Superior temporal gyrus (tissue), 1 donor: ENCODE results near the gene EPB41L5.

Source experiments
- DNase-seq: peaks from one replicate; pipeline ENCODE4 v3.0.0-alpha.2; 2016; ENCODE audit errors: extremely low spot score

Gene EPB41L5

GRCh38 chr2:120199817-120200459, 187.1 kb downstream of the EPB41L5 start:
- peak; percentile 73 for DNase-seq

GRCh38 chr2:120203251-120204021, 190.6 kb downstream of the EPB41L5 start:
- DNase-seq, result no peak

- no peak for DNase-seq
Measured at GRCh38 chr2:120204022-120204405, 191.1 kb downstream of the EPB41L5 start.

GRCh38 chr2:120204417-120204816, 191.5 kb downstream of the EPB41L5 start:
- DNase-seq, result no peak

GRCh38 chr2:120204945-120205670, 192.2 kb downstream of the EPB41L5 start:
- DNase-seq, result no peak

- DNase-seq, result no peak
Measured at GRCh38 chr2:120206022-120206581, 193.2 kb downstream of the EPB41L5 start.

- DNase-seq, result no peak
Measured at GRCh38 chr2:120208381-120209353, 195.8 kb downstream of the EPB41L5 start.

GRCh38 chr2:120209427-120210269, 196.8 kb downstream of the EPB41L5 start:
- no peak for DNase-seq

- no peak for DNase-seq
Measured at GRCh38 chr2:120210270-120210693, 197.4 kb downstream of the EPB41L5 start.

GRCh38 chr2:120218181-120218580, 205.3 kb downstream of the EPB41L5 start:
- DNase-seq, result no peak

GRCh38 chr2:120219291-120219690, 206.4 kb downstream of the EPB41L5 start:
- no peak for DNase-seq

GRCh38 chr2:120219766-120220165, 206.9 kb downstream of the EPB41L5 start:
- no peak for DNase-seq

GRCh38 chr2:120220756-120221155, 207.9 kb downstream of the EPB41L5 start:
- no peak for DNase-seq

GRCh38 chr2:120221616-120222015, 208.7 kb downstream of the EPB41L5 start:
- no peak for DNase-seq

GRCh38 chr2:120222186-120223033, 209.5 kb downstream of the EPB41L5 start:
- DNase-seq, result no peak

GRCh38 chr2:120223034-120223912, 210.4 kb downstream of the EPB41L5 start, which contains the start of gene TMEM185B:
TSS of gene TMEM185B (minus strand) at chr2:120223400. CDS start at chr2:120222976, 424 bp downstream.
- peak; percentile 78 for DNase-seq

- DNase-seq, result no peak
Measured at GRCh38 chr2:120224256-120224655, 211.4 kb downstream of the EPB41L5 start.
